GM19025 (cell line): Measurements from ENCODE around the gene ACAA1.

ENCODE experiments used
- ATAC-seq: cut with Tn5 transposase; IDR thresholded peaks from one replicate; pipeline ENCODE4 v1.9.1; 2021; ENCODE audit warnings: mild to moderate bottlenecking, low read depth, moderate library complexity; ENCODE audit not compliant: unreplicated experiment

The ACAA1 gene

GRCh38 chr3:38120693-38121450, 16.1 kb downstream of the ACAA1 start:
- ATAC-seq = no peak

DNA sequence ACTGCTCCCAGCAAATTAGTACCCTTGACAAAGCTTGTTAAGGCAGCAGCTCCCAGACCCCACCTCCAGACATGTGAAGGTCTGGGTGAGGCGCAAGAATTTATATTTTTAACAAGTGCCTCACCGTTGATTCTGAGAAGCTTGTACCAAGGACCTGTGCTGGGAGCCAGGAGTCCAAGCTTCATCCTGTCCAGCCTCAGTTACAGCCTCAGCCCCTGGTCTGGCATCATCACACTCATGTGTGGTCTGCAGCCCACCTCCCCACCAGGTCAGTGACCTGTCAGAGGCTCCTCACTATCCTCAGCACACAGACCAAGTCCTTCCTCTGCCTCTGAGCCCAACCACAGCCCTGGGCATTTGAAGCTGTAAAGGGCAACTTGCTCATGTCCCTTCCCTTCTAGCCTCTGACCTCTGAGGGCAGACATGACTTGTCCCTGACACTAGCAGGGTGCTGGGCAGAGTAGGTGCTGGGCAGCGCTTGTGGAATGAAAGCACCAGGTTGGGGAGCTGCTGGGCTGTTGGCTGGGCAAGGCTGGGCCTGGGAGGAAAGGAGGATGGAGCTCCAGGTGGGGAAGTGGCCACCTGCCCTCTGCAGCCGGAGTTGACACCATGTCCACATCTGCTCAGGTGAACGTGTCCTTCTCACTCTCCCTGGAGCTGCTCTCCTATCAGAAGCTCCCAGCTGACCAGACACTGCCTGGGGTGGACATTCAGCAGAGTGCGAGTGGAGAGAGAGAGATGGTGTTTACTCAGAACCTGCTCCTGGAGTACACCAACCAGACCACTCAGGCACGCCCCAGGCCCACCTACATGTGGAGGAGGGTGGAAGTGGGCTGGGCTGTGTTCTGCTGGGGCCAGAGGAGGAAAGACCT, 16.9 kb downstream of the ACAA1 start:
- ATAC-seq = no peak

- ATAC-seq = no peak
These were observed 17.7 kb downstream of the ACAA1 start for GRCh38 chr3:38119248-38119544.

DNA sequence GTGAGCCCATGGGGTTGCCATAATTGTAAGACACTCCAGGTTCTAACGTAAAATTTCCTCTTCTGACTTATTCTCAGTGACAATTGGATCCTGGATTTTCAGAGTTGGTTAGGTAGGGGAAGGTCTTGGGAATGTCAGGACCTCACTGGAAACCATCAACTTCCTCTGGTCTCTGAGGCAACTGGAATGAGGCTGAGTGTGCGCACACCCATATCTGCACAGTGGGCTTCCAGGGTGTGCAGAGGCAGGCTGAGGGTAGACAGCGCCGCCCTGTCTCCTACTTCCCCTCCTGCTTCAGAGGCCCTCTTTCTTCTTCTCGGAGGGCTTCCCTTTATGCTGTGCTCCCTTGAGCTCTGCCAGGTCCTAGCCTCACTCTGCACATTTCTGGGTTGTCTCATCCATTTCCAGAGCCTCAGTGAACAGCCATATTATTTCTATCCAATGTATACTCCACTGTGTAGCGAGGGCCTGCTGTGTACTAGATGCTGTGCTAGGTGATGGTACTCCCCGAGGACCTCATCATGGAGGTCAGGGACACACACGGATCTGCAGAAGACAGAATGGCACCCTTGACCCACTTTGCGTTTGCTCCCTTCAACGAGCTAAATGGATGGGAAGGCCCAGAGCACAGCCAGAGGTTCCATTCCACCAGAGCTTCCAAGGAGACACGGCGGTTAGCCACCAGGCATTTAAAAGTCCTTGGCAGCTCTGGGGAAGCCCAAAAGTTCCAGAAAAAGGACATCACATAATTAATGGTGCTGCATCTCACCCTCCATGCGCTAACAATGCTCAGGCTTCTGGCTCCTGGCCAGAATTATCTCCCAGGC, 18.3 kb downstream of the ACAA1 start:
- no peak for ATAC-seq

- no peak for ATAC-seq
These were observed 19.0 kb downstream of the ACAA1 start for GRCh38 chr3:38117748-38118420.

- no peak for ATAC-seq
These were observed 19.7 kb downstream of the ACAA1 start for GRCh38 chr3:38117163-38117716.

GRCh38 chr3:38116471-38117162, 20.3 kb downstream of the ACAA1 start:
- ATAC-seq = no peak

DNA sequence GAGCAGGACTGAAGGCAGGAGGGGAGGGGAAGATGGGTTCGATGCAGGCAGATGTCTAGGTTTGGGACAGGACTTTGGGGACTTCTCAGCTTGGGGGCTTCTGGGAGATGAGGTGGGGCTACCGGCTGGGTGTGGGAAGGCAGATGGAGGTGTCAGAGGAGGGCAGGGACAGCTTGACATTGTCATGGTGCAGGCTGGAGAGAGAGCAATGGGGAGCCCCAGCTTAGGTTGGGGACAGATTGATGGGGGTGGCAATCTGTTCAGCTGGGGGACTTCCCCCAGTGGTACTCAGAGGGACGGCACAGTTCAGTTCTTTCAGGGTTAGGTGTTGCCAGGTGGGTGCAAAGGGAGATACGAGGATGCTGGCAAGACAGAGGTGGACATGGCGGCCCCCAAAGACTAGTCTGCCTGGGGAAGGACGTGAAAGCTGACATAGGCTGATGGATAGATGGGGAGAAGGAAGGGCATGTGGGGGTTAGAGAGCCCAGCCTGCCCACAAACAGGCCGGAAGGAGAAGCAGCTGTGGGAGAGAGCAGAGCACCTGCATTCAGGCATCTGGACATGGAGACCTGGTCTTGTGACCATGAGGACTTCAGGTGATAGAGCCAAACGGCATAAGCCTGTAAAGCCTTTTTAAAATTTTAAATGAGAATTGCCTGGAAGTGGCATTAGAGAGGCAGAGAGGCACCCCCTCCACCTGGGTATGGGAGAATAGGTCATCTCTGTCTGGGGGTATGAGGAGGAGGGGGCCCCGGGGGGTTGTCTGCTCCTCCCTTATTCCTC, 21.1 kb downstream of the ACAA1 start:
- ATAC-seq = no peak

- ATAC-seq = no peak
These were observed 21.9 kb downstream of the ACAA1 start for GRCh38 chr3:38114875-38115644.

GRCh38 chr3:38114052-38114874, 22.7 kb downstream of the ACAA1 start:
- ATAC-seq = no peak

- no peak for ATAC-seq
These were observed 24.6 kb downstream of the ACAA1 start for GRCh38 chr3:38112378-38112761.

DNA sequence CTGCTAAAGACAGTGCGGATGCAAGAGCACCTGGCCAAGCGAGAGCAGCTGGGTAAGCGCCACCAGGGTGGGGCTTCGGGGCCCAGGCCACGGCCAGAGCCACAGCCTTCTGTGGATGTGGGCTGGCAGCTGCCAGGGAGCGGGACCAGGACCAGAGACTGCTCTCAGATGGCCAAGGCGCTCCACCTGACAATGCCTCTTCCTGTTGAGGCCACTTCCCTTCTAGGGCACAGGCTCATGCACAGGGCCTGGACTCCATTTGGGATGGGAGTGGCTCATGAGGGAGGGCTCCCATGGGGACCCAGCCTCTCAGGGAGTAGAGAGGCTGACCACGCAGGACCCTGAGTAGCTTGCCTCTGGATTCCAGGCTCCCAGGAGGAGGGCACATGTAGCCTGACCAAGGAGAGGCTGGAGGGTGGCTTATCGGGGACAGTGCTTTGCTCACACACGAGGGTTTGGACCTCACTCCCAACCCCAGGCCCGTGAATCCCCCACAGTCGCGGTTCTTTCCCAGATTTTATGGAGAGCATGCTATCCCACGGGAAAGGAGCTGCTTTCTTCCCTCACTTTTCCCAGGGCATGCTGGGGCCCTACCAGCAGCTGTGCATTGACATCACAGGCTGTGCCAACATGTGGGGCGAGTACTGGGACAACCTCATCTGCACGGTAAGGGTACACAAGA, 25.1 kb downstream of the ACAA1 start:
- no peak for ATAC-seq

DNA sequence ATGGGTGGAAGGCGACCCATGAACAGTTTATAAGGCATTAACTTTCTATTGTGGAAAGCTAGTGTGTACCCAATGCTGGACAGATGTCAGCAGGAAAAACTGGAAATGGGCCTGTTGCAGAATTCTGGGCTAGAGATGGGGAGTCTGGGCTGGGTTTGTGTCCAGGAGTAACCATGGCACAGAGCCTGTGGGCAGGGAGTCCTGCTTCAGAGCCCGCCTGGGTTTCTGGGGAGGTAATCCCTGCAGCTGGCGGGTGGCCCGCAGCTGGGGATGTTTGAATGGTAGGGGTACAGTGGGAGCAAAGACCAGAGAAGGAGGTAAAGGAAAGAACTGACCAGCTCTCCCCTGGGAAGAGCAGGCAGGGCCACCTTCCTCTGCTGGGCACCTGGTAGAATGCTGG, 25.7 kb downstream of the ACAA1 start:
- ATAC-seq = no peak

DNA sequence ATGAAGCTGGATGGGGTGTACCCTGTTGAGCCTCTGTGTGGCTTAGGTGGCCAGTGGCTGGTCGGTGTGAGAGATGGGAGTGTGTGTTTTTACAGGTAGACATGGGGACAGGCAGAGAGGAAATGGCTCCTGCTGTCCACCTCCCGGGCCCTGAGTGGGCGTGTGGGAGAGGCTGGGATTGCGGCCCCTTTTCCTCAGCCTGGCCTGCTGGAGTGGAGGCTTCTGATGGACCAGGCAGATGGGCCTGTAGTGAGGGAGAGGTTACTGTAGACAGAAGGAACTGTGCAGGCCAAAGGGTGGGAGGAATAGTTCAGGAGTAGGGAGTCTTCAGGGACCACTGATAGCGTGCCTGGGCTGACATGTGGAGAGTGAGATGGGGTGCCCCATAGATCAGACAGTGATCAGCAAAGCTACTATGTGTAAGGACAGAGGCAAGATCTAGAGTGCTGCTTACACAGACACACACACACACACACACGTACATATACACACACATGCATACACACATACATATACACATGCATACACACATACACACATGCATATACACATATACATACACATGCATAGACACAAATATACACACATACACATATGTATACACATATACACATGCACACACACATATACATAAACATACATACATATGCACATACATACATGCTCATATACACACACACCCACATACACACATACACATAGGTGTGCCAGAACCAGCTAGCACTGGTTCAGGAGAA, 26.4 kb downstream of the ACAA1 start:
- no peak for ATAC-seq

DNA sequence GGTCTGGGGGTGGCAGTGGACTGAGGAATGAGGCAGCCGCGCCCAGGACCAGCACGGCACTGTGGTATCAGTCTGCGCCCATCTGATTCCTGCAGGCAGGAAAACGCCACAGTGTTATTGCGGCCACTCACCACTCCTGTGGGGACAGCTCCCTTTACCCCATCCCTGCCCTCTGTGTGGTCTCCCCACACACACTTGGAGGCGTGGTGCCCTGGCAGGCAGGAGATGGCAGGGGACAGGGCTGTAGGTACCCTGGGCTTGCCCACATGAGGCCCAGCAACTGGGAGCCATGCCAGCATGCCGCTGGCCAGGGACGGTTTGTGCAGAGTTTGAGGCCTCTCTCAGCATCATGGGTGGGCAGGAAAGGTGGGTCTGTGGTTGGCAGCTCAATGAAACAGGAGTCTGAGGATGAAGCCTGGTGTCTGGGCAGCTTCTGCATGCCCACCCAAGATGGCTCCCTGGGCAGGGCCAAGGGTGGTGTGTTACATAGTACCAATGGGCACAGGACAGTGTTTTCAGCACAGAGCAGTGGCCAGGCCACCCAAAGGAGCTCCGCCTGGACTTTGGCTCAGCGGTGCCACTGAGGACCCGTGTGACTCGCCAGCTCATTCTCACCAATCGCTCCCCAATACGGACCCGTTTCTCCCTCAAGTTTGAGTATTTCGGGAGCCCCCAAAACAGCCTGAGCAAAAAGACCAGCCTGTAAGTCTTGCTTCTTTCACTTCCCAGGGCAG, 27.2 kb downstream of the ACAA1 start:
- no peak for ATAC-seq
